Fibroblast of upper back skin (primary cell): ENCODE measurements around the gene ZRSR2.
A peak's percentile ranks its signal among the peaks of the same experiment; 100 is the strongest.
"Not testable (repeated sequence)": the region's sequence is repeated elsewhere in the genome, so short reads cannot be mapped to it uniquely, and the experiment has no call there.

Experiments used
- DNase-seq: peaks from one replicate; pipeline ENCODE4 v3.0.0-alpha.2; 2013

Gene ZRSR2

DNA sequence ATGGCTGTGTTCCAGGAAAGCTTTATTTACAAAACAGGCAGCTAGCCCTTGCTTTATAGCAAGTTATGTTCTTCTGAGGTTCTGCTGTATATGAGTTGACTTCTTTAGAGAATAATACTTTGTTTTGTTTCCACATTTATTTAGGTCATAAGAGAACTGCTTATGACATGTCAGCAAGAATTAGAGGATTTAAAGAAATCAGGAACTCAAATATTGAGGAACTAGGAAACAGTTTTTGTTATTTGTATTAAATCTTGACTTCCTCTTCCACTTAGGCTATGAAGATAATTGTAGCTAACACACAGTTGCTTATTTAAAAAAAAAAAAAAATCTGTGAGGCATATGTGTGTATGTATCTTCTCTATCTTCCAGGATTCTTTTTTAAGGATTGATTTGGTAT lies 14.3 kb downstream of the ZRSR2 start:
- no peak for DNase-seq

DNA sequence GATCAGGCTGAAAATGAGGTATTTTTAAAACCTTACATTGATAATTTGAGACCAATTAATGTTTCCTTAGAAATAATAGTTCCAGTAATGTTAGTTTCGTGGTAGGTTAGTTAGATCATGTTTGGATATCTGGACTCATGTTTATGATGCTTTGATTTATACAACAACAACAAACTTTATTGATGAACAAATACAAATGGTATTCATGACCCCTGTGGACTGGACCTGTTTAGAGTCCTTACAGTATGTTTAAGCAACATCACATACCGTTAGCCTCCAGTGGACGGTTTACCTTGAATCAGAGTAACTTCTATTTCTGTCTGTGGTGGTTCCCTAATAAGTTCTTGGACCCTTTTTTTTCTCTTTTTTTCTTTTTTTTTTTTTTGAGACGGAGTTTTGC lies 18.0 kb downstream of the ZRSR2 start:
- DNase-seq: no peak

DNA sequence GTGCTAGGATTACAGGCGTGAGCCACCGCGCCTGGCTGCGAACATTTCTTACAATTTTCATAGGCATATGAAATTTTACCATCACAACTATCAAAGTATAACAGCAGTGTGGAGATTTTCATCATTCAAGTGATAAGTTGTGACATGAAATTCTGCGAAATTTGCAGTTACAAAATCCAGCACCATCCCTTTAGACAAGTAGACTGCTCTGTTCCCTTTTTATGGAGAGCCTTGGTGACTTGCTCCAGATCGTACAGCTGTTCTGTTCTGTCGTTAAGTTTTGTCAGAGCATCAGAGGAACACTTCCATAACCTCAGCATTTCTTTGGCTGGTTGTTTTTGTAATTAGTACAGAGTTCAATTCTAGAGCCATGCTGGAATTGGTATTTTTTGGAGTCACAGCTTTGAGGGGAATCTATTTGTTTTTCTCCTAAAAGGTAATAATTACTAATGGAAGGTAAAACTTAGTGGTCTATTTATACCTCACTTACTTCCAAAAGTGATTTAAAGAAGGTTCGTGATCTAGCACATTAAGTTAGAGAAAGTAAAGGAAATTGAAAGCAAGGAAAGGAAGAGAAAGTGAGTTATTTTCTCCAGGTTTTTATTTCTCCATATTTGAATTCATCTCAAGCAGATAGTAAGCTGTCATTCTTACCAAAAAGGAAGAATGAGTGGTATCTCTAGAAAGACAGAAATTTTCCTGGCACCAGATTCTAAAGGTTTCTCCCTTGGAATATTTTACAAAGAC lies 22.1 kb downstream of the ZRSR2 start:
- DNase-seq: no peak

DNA sequence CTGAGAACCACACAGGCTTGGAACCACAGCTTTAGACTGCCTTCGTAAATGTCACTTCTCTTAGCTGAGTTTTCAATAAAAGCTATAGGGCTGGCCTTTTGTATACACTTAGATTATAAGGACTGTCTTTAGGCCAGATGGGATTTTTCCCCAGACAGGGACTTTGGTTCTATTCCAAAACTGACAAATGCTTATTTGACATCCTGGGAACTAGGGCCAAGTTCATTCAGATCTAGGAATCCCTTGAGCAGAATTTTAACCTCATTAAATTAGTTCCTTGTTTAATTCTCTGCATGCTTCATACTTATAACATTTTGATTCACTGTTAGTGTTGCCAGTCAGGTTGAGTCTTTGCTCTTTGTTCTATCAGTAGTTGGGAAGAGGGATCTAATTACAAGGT lies 23.1 kb downstream of the ZRSR2 start:
- no peak for DNase-seq

DNA sequence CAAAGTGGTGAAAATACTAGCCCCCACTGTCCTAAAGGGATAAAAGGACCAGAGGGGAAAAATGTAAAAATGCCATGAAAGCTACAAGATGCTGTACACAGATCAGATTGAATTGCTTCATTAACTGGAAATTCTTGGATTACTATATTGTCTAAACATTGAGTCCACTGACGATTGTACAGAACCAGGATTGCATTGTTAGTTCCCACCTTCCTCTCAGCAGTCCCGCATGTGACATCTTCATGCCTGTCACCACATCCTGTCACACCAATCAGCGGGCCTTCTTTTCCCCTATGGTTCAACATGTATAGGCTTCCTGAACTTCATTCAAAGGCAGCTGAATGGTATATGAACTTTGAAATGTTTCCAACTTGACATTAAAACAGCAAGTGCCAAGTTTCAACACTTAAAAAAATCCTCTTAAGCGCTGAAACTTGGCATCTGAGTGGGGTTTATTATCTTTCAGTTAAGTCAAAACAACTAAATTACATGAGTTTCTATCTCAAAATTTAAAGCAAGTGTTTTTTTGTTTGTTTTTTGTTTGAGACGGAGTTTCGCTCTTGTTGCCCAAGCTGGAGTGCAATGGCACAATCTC lies 24.6 kb downstream of the ZRSR2 start:
- no peak for DNase-seq

DNA sequence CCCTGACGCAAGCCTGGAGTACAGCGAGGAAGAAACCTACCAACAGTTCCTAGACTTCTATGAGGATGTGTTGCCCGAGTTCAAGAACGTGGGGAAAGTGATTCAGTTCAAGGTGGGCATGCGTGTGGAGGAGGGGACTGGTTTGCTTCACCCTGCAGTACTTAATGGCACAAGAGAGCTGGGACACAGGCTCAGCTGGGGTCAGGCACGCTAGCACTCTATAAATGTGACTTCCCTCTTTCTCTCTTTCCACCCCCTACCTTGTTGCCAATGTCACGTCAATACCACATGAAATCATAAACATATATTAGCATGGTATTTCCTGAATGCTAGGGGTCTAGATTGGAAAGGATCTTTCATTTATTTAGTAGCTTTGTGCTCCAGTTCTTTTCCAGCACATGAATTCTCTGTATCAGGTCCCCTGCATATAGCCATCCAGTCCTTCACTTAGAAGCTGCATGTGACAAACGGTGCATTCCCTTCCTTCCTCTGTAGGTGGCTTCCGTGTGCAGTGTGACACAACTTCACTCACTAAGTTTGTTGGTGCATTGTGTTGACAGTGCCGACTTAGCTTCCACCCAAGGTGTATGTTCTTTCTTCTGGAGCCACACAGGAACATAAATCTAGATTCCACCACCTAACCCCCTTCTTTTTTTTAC lies 25.6 kb downstream of the ZRSR2 start:
- DNase-seq: peak; percentile 26

DNA sequence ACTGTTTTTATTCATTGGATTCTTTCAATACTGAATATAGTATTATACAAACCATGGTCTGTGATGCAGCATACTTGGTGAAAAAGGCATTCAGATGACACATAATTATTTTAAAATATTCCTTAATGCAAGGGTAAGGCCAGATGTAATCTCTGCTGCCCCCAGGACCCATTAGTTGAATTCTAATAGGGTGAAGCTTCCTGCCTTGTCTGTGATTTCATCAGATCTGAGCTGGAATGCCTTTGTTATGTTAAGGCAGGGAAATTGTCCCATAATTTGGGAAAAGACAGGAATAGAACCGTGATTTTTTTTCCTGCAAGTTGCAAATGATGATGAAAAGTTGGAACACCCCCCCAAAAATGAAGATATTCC lies 26.1 kb downstream of the ZRSR2 start:
- DNase-seq: peak; percentile 51

DNA sequence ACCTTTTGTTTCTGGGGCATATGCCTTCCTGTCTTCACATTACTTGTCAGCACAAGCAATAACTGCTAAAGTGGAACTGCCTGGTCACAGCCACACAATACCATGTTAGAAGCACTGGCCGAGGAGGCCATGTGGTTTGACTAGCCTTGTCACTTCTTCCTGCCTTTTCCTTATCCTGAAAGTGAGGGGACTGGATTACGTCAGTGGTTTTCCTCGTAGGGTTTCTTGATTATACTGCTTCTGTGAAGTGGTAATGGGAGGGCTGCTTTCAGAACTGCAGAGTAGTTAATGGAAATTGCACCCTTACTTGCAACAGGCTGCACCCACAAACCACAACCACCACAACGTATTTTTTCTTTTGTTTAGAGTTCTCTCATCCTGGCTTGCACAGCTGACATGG lies 26.6 kb downstream of the ZRSR2 start:
- peak; percentile 16 for DNase-seq

DNA sequence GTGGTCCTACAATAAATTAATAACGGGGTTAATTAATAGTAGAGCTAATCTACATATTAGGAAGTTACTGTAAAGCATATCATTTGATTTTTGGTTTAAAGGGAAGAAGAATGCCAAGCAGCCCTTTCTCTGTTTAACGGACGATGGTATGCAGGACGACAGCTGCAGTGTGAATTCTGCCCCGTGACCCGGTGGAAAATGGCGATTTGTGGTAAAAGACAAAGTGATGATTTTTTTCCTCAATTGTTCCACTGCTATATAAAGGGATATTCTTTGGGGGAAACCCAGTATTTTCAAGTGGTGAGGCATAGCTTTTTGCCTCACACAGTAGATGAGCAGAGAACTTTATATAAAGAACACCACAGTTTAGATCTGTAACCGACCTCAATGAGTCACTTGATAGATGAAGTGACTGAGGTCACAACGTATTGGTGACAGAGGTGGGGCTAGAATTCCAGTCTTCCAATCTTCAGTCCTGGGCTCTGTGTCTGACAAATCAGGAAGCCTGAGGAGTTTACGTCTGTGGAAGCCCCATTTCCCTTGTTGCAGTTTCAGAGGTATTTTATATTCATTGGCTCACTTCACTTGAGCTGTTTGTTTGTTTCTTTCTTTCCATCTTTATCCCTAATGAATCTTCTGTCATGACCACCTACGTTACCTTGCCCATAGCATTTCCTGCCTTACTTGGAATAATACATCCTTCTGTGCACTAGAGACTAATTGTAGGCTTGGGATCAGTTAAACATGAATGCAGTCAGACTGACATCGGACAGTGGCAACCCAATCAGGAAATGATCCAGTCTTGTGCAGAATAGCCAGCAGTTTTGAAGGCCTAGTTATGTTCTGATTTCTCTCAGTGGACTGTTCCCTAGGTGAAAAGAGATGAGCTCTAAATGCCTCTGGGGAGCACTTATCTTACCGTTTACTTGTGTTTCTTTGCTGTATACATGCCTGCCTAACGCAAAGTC lies 30.1 kb downstream of the ZRSR2 start:
- no peak for DNase-seq

DNA sequence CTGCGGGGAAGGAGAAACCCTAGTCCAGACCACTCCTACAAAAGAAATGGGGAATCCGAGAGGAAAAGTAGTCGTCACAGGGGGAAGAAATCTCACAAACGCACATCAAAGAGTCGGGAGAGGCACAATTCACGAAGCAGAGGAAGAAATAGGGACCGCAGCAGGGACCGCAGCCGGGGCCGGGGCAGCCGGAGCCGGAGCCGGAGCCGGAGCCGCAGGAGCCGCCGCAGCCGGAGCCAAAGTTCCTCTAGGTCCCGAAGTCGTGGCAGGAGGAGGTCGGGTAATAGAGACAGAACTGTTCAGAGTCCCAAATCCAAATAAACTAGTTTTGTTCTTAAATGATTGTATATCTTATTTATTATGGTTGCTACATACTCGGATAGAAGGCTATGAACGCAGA lies 32.6 kb downstream of the ZRSR2 start:
- no peak for DNase-seq

DNA sequence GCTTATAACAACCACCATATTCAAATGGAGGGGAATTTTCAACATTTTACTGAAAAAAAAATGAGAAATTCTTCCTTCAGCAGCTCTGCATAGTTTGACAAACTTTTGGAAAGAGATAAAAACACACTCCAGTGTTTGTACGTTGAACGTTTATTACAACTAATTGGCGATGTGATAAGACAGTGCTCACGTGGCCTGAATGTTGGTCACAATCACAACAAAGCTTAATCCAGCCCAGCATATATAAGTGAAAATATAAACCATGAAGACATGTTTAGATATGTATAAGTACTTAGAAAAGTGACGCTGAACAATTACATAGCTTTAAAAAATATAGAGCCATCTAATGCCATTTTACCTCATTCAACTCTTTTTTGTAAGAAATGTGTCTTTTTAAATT lies 35.7 kb downstream of the ZRSR2 start:
- no peak for DNase-seq

DNA sequence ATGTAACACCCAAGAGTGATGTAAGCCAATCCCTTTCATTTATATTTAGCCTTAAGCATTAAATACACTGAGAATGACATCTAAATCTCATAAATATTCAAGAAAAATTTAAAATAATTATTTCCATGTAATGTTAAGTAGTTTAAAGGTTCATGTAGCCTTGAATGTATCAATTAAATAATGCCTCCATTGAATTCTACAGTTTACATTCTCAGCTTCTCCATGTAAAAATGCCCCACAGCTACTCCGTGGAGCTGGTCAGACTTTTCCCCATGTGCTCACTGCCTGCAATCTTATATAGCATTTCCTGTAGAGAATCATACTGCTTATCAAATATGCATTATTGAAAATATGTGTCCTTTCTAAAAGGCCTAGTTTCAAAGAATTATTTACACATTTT lies 38.9 kb downstream of the ZRSR2 start:
- DNase-seq: no peak

DNA sequence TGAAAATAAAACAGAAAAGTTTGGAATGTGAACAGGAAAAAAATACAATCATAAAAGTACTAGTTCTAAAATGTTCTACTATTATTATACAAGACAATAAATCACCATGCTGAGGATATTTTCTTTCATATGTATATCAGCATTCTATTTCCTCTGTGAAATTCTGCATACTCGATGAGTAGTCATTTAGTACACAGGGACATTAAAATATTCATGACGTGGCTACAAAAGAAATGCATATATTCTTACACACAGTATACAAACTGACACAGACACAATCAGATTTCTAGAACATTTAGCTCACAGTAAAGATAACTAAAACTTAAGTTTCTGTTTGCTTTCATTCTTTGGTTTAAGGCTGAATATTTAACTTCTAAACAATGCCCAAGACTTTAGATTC lies 41.1 kb downstream of the ZRSR2 start:
- not testable (repeated sequence) for DNase-seq

DNA sequence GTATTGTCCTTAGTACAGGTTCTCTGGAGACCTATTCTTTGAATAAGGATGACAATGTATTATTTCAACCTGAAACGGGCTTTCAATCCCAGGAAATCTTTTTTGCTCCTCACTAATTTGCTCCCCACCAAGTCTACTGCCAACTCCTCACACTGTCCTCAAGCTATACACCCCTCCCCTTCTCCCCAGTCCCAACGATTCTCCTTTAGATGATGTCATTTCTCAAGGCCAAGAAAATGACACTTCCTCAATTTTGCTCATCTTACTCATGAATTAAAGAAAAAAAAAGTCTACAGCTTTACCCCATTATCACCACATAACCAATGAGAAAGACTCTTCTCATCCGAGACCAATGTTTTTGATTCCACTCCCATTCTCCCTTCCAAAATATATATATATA lies 43.8 kb downstream of the ZRSR2 start:
- no peak for DNase-seq

DNA sequence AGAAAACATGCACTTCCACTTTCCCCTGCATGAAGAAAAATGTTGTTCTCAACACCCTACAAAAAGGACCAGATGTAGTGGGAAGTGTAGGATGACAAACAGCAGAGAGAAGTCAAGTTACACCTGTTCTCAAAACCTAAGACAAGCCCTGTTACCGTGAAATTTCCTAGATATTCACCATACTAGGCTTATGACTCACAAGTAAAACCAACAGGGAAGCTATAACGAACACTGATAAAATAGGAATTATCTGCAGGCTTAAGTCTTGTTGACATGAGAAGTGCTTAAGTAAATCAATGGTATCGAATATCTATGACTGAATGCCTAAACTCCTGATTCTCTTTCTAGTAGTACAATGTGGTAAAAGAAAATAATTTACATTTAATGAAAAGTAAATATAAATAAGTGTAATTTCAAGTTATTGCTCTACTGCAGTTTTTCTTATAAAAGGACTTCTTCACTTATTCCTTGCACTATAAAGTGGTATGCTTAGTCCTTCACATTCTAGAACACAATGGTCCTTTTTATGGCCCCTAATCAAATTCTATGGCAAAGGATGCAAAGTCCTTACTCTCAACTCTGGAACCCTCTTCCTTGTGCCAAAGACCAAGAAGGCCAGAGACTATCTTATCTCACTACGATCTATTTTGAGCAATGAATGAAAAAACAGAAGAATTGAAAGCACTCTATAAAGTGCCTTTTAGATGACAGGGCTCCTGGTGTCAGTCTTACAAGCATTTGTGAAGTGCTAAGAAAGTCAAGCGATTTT lies 44.7 kb downstream of the ZRSR2 start:
- peak; percentile 5 for DNase-seq

DNA sequence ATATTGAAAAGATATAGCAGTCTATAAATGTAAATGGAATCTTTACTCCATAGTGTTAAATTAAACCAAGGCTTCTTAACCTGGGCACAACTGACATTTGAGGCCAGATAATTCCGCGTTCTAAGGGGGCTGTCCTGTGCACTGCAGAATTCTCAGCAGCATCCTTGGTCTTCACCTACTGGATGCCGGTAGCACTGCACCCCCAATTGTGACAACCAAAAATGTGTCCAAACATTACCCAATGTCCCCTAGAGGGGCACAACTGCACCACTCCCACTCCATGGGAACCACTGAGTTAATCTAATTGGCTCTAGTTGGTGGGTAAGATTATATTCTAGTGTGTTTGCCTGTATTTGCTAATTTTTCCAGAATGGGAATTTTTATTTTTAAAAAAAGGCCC lies 47.7 kb downstream of the ZRSR2 start:
- no peak for DNase-seq

DNA sequence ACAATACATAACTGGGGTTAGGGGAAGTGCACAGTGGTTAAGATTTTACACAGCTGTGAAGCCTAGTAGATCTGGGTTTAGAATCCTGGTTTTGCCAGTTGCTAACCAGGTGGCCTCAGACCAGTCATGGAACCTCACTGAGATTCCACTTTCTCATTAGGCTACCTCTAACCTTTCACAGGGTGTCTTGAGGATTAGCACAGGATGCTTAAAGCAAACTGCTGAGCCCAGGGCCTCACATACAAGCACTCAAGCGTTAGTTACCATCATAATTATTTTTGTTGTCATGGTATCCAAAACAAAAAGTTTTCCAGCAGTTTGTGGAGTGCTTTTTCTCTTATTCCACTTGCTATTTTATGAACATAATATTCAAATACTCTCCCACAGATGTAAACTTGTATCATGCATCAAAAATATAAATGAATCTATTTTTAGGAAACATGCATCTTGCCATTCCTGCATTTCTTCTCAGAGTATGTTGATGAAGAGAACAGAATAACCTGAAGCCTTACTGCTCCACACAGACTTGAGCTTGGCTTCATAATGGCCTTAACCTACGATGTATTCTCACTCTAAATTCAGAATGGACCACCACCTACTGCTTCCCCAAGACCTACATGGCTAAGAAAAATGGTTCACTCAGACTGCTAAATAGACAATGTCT lies 51.7 kb downstream of the ZRSR2 start:
- no peak for DNase-seq

DNA sequence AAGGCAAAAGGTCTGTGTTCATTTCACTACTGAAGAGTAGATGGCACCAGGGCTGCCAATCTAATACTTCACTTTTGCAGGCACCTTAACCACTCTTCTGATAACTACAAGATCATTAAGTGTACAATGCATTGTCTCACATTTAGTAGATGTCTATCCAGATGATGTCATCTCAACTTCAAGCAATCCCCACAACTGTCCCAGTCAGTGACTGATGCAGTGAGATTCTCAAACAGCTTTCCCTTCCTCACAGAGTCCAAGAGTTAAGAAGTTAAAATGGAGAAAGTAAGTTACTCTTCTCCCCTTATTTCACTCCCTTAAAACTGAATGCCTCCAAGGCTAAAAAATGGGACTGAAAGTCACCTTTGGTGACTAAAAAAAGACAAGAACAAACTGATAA lies 53.7 kb downstream of the ZRSR2 start:
- no peak for DNase-seq

DNA sequence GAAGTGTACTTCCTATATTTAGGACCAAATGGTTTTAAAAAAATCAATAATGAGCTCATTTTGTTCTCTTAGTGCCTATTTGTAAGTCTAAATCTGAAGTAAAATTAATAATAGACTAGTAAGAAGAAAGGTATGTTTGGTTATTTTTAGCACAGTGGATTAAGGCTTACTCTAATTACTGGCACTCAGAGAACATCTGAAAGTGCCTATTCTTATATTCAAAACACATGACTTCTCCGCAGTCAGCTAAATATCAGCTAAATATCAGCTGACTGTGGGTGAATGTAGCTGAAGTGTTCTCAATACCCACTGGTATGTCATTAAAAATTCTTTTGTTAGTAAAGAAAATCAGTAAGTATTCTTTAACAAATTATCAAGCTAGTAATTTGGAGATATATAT lies 58.3 kb downstream of the ZRSR2 start:
- peak; percentile 29 for DNase-seq

DNA sequence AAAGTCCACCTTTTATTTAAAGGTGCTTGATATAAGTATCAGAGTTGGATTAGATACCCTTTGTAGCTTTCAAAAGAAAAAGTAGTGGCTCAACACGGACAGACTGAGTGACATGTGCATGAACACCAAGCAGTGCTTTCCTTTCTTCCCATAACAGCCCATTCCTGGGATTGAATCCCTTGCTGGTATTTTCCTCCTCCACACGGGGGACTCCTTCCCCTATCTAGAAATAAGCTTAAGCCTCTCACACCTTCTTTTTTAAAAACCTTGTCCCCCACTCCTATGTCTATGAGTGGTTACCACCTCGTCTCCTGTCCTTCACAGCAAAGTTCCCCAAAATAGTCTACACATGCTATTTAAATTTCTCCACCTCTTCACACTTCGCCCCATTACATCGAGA lies 59.3 kb downstream of the ZRSR2 start:
- peak; percentile 19 for DNase-seq

DNA sequence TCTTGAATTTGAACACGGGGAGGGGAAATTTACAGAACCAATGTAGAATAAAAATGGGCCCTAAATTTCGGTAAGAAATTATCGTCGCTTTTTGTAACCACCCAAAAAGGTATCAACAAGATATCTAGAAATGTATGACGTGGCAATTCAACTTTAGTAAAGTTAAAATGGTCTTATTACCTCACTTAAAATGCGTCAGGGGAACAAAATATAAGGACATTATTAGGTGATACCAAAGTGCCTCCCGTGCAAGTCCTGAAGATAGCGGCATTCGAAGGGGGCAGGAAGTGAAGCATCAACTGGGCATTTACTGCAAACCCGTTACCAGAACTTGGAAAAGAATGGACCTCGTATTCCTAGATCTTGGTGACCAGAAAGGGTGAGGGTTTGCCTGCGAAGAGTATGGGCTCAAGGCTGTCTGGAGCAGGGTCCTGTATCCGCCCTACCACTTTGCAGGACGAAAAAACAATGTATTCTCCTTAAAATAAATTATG lies 63.3 kb downstream of the ZRSR2 start:
- DNase-seq: no peak
